Activated CD4-positive, alpha-beta T cell treated with anti-CD3 and anti-CD28 coated beads, Interleukin-2, amount 50 U/mL, for 16 hours (primary cell): ENCODE measurements around the gene PFKP.
"Not testable (repeated sequence)": the region's sequence is repeated elsewhere in the genome, so short reads cannot be mapped to it uniquely, and the experiment has no call there.

Source experiments
- DNase-seq: peaks from one replicate; pipeline ENCODE4 v3.0.0-alpha.2; 2020

The PFKP gene

GRCh38 chr10:3166496-3167290, 99.3 kb downstream of the PFKP start:
- DNase-seq: no peak

- no peak for DNase-seq
These were observed 100.4 kb downstream of the PFKP start for GRCh38 chr10:3167611-3168330.

GRCh38 chr10:3169271-3169670, 101.9 kb downstream of the PFKP start:
- DNase-seq: no peak

- DNase-seq: no peak
These were observed 102.3 kb downstream of the PFKP start for GRCh38 chr10:3169673-3170072.

- not testable (repeated sequence) for DNase-seq
These were observed 104.1 kb downstream of the PFKP start for GRCh38 chr10:3171488-3171887.

- DNase-seq: peak; percentile 50
These were observed 104.7 kb downstream of the PFKP start for GRCh38 chr10:3172081-3172445.

- peak; percentile 100 for DNase-seq
These were observed 105.3 kb downstream of the PFKP start, which contains the start of gene PITRM1 for GRCh38 chr10:3172446-3173170. TSS of gene PITRM1 (minus strand) at chr10:3172782. CDS start at chr10:3172772, 10 bp downstream.

GRCh38 chr10:3173171-3173878, 106.0 kb downstream of the PFKP start:
- peak; percentile 72 for DNase-seq

- DNase-seq: no peak
These were observed 110.7 kb downstream of the PFKP start for GRCh38 chr10:3178042-3178441.

- DNase-seq: no peak
These were observed 111.8 kb downstream of the PFKP start for GRCh38 chr10:3179174-3179573.

- DNase-seq: no peak
These were observed 113.1 kb downstream of the PFKP start for GRCh38 chr10:3180355-3181025.

- DNase-seq: no peak
These were observed 118.0 kb downstream of the PFKP start for GRCh38 chr10:3185386-3185785.

GRCh38 chr10:3186368-3186767, 119.0 kb downstream of the PFKP start:
- peak; percentile 59 for DNase-seq
